Stimulated activated CD4-positive, alpha-beta T cell treated with anti-CD3 and anti-CD28 coated beads, Interleukin-1b, Interleukin-23, amount 100 ng/mL, for 24 hours (primary cell): Measurements from ENCODE around the gene MEGF6.
A peak's percentile ranks its signal among the peaks of the same experiment; 100 is the strongest.

Experiments
- DNase-seq, 4 experiments: peaks; one replicate each; pipeline ENCODE4 v3.0.0-alpha.2; 2020; ENCODE audit warnings: low read depth in 4 of 4, low spot score in 1 of 4

MEGF6 gene

DNA sequence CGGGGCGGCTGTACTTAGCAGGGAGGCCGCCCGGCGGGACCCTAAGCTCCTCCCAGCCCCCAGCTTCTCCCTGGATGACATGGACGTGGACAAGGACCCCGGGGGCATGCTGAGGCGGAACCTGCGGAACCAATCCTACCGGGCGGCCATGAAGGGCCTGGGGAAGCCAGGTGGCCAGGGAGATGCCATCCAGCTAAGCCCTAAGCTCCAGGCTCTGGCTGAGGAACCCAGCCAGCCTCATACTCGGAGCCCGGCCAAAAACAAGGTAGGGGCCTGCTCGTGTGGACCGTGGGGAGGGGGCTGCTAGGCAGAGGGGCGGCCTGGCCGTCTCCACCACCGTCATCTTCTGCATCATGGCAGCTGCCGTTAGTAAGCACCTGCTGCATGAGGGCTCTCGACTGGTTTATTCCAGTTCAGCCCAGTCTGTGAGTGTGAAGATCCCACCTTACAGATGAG is 147.9 kb downstream of the MEGF6 start:
- DNase-seq, result no peak

DNA sequence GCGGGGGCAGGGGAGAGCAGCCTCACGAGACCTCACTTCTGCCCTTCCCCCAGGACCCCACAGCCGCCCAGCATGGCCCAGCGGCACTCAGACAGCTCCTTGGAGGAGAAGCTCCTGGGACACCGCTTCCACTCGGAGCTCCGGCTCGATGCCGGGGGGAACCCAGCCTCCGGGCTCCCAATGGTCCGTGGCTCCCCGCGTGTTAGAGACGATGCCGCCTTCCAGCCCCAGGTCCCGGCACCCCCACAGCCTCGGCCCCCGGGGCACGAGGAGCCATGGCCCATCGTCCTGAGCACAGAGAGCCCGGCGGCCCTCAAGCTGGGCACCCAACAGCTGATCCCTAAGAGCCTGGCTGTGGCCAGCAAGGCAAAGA is 148.3 kb downstream of the MEGF6 start:
- no peak for DNase-seq

DNA sequence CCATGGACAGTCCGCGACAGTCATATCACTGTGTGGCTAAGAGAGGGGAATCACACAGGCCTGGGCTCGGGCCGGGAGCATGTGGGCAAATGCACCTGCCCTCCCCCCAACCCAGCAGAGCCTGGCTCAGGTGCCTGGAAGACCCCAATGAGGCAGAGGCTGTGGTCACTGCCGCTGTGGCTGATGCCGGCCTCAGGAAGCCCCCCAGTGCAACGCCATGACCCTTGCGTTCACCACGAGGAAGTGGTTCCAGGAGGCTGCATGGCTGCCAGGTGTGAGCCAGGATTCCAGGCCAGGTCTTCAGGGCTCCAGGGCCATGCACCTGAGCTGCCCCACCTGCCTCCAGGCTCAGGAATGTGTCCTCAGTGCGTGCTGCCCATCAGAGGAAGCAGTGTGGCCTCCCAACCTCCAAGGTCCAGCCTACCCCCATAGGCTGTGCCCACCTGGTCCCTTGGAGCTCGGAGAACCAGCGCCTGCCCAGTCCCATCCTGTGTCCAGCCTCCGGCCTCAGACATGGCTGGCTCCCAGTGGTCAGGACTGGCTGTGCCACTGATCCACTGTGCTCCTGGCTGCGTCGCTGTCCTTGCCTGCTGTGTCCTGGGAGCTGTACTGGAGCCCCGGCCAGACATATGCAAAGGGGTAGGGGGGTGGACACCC is 148.8 kb downstream of the MEGF6 start:
- DNase-seq, result no peak

DNA sequence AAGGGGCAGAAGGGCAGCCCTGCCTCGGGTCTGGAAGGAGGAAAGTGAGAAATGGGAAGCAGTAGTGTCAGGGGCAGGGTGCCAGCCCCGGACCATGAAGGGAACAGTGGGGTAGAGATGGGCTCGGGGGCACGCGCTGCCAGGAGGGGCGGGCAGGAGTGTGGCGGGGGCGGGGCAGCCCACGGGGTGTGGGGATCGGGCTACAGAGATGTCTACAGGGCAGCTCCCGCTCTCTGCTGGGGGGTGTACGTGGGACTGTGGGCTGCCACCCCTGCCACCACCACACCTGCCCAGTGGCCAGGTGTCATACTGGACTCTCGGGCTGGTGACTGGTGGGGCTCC is 149.4 kb downstream of the MEGF6 start:
- no peak for DNase-seq

DNA sequence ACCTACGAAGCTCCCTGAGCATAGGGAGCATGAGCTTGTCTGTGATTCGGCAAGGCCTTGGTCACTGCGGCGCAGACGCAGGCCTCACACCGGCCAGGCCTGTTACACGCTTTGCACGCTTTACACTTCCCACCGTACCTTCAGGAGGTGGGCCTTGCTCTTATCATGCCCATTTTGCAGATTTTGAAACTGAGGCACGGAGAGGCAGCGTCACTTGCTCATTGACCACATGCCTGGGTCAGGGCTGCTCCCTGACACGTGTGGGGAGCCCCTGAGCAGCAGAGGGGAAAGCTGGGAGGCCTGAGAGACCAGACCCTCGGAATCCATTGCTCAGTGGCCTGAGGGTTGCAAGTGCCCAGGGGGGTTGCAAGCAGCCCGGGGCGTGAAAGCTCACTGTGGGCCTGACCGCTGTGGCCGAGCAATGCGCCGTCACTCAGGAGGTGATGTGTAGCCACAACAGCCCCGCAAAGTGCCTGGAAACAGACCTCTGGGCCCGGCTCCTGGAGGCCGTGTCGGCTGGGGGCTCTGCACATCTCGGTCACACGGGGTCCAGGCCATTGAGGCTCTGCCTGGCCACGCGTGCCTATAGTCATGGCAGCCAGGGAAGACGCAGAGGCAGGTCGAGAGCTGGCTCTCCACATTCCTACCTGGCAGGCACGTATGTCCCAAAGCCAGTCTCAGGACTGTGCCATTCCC is 149.9 kb downstream of the MEGF6 start:
- DNase-seq, result no peak

DNA sequence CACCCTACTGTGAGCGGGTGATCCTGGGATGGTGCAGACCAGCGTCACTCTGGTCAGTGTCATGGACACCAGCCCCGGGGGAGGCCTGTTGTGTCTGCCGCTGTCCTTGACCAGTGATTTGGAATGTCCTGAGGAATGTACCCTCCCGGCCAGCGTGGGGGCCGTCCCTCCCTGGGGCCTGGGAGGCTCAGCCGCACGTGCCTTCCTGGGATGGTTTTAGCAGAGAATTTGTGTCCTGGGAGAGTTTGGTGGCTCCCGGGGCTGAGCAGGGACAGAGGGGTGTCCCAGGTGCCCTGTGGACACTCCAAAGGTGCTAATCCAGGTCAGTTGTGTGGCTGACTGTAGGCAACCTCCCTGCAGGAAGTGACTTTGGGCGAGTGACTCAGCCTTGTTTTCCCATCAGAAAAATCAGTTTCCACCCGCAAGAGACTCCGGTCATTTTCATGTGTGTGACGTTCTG is 150.6 kb downstream of the MEGF6 start:
- no peak for DNase-seq

DNA sequence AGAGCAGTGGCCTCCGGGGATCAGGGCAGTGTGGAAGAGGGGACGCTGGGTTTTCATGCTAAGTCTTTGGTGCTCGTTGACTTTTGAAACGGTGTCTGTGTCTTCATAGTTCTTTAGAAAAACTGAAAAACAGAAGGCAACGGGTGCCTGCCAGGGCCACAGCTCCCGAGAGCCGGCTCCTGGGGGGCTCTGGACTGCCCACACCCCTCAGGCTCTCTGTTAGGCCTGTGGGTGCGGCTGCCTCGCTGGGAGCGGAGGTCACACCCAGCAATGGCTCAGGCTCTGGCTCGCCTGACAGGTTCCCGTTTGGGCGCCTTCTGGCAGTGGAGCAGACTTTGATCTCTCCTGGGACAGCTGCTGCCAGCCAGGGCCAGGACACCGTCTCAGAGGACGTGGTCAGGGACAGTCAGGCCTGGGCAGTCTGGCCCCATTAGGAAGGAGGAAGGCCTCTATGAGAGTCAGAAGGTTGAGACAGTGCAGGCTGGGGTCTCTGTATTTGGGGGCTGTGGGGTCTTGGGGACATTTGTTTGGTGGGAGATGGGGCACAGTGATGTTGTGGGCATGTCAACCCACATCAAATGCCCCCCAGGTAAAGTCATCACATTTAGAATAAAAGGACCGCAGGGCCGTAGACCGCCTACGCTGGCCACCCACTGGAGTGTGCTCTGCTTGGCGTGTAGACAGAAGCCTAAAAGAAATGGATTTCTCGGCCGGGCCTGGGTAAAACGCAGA is 151.2 kb downstream of the MEGF6 start:
- DNase-seq, result no peak

DNA sequence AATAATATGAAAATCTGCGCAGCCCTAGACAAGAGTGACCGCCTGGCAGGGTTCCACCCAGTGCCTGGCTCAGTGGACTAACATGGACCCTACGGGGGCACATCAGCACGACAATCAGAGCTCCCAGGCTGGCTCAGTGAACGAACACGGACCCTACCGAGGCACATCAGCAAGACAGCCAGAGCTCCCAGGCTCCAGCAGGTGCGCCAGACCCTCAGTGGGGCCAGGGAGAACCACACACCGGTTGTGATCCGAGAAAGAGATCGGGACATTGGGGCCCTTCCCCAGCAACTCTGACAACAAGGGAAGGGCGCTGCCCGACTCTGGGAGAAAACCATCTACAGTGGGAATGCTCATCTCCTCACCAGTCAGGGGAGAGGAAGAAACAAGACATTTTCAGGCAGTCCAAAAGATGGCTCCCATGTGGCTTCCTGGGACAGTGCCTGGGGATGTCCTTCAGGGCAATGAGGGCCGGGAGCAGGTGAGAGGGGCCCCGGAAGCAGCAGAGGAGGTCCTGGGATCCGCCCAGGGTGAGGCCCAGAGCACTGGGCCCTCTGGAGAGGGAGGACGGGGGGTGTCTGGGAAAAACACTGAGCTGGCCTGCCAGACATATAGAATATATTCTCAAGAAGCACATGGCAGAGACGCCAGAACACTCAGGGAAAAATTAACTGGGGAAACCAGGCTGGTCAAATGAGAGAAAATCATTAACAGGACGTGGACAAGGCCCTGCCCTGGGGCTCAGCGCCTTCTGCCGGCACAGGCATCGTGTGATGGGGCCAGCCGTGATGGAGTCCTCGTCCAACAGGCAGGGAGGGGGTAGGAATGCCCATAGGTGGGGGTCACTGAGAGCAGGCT is 152.0 kb downstream of the MEGF6 start:
- no peak for DNase-seq

DNA sequence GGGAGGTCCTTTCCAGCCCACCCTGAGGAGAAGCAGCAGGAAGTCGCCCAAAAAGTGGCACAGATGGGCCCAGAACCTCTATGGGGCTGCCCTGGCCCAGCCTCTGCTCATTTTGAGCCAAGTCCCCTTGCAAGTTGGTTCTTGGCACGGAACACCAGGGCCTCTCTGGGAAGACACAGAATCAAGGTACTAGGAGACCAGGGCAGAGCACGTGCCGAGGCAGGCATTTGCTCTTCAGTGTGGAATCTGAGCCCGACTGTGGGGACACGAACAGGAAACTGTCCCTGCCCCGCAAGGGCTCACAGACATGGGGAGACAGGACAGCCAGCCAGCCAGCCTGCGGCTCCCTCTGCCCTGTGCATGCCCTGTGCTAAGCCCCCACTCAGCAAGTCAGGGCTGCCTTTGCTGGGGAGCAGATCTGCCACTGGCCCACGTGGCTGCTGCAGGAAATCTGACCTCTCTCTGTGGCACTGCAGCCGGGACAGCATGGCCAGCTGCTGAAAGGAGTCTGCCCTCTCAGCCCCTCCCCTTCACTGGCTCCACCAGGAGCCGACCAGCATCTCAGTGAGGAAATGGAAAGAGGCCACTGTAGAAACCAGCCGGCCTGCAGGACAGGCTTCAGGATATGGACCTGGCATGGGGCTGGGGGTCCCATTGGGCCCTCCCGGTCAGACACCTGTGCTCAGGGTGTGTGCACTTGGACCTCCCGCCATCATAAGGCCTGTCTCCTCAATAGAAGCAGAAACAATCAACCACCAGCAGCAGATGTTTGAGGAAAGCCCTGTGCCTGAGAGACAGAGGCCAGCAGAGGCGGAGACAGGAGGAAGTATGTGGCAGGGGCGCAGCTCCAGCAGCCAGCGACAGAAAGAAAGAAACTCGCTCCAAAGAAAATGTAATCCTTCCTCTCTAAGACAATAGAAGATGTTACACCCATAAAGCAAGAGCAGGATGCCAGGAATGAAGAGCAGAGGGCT is 153.1 kb downstream of the MEGF6 start:
- no peak for DNase-seq

DNA sequence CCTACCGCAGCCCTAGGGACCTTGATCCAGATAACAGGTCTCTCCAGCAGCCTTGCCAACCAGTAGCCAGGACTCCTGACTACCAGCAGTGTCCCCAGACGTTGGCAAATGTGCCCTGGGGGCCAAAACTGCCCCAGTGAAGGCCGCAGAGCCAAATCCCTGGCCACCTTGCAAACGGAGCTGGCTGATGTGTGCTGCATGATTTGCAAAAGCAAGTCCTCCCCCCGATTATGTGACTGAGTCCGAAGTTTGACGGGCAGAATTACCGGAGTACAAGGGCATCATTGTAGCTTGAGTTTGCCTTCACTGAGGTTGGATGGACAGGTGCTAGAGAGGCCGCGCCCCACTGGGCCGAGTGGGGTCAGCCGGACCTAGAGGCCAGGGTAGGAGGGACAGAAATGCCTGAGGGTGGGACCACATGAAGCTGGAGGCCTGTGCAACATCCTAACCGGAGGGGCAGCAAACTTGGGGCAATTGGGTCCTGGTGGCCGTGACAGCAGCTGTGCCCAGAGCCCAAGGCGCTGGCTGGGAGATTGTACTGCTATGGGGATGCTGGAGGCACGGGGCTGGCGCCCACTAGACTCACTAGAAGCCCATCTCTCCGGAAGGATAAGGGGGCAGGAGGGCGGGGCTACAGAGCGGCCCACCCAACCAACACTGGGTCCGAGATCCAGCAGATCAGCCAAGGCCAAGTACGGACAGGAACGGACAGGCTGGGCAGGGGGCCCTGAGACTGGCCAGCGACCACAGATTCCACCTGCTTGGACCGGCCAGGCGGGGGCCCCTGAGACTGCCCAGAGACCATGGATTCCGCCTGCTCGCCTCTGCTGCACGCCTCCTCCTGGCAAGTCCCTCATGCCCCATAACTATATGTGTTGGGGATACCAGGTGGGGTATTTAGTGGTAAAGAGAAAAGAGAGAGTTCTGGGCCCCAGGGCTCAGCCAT is 154.1 kb downstream of the MEGF6 start:
- no peak for DNase-seq

DNA sequence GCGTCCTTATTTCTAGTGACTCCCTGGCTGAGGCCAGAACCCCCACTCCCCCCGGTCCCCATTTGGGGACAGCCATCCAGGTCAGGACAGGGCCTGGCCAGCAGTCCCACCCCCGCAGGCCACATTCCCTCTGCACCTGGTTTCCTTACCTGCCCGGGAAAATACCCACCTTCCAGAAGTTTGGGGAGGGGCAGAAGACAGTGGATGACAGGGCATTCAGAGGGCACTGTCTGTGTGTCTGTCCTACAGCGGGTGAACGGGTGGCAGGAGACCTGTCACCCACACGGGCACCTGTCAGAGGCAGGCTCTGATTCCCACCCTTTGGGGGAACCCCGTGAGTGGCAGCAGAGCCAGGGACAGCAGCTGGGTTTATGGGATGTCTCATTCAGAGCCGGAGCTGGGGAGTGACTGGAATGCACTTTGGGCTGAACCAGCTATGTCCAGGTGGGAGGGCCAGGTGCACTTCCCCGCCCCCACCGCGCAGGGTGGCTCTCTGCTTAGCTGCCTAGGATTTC is 154.8 kb downstream of the MEGF6 start:
- no peak for DNase-seq

DNA sequence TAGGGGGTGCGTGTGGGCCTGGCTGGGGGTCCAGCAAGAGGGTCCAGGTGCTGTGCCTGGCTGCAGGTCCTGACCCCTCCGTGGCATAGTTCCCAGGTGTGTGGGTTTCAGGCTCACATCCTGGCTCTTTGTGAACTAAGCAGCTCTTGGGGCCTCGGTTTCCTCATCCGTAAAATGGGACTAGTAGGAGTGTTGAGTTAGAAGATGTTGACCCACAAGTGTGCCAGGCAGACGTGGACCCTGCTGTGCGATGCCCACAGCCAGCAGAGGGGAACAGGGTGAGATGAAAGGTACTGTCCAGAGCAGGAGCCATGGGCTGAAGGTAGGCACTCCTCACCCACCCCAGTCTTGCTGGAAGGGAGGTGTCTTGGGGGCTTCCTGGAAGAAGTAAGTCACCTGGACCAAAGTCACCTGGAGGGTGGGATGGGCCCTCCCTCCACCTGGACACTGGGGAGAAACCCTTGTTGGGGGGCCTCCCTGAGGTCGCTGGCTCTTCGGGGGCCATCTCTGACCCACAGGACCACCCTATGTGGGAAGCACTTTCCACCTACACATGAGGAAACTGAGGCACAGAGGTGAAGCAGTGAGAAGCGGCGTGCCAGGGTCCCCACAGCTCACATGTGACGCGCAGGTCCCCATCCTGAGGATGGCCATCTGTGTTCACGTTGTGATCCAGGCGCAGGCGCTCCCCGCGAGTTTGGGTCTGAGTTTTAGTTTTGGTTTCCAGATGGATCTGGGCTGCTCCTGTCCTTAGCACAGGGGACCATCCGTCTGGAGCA is 155.4 kb downstream of the MEGF6 start:
- no peak for DNase-seq

DNA sequence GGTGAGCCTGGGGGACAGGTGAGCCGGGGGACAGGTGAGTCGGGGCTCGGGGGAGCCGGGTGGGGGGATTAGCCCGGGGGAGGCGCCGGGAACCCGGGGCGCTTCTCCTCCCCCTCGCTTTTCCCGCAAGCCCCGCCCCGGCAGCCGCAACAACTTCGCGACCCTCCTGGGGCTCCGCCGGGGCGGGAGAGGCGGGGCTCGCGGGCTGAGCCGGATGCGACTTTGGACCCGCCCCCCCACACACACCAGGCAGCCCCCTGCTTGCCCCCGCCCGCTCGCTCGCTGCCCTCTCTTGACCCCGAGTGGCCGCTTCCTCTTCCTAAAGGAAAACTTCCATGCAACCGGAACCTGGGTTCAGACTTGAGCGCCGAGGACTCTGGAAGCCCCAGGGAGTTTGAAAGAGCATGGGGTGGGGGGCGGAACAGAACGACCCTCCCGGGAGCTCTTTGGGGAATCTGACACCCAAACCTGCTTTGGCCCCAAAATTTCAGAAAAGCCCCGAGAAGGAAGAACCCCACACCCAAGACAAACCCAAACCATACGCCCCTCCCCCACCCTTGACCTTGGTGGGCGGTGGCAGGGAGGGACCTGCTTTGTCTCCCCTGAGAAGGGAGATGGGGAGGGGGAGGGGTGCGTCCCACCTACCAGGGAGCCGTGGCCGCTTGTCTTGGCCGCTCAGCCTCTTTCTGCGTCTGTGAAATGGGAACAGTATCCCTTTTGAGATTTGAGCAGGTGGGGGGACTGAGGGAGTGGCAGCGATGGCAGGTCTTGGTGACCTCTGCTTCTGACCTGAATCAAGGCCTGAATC is 156.3 kb downstream of the MEGF6 start:
- DNase-seq, result no peak

DNA sequence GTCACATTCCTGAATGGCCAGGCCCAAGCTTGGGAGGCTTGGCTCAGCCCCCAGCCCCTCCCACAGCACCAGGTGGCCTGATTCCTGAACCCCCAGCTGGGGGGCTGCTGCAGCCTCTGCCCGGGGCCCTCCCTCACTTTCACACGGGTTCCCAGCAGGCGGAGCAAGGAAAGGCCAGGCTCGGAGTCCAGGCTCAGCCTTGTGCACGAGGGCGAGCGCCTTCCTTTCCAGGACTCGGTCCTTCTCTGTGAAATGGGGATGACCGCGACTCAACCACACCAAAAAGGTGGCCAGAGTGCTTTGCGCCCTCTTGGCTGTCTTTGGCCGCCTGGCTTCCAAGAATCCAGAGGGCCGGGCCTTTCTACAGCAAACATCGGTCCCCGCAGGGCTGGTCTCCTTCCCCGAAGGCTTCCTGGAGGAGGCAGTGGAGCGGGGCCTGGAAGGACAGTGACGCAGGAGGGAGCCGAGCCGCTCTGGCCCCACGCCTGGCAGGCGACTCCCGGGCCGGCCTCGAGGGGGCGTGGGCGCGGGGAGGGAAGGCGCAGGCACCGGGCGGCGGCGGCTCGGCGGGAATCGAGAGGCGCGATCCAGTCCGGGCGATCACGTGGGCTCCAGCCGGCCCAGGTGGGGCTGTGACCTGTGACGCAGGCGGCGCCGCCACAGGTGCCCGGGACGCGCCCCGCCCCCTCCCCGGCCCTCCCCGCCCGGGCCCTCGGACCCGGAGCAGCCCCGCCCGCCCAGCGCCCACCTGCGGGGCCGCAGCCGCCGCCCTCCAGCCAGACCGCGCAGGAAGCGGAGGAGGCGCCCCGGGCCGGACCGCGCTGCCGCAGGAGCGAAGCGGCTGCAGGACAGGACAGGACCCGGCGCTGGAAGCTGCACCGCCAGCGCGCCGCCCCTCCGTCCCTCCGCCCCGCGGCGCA is 157.2 kb downstream of the MEGF6 start, which contains the start of gene ARHGEF16:
Gene ARHGEF16, plus strand, starts transcription at position 775 of the 920 bp plus-strand sequence. CDS start 8,420 bp downstream, outside the sequence.
- peak in 2 of 4 experiments; percentile 8 to 11 for DNase-seq

DNA sequence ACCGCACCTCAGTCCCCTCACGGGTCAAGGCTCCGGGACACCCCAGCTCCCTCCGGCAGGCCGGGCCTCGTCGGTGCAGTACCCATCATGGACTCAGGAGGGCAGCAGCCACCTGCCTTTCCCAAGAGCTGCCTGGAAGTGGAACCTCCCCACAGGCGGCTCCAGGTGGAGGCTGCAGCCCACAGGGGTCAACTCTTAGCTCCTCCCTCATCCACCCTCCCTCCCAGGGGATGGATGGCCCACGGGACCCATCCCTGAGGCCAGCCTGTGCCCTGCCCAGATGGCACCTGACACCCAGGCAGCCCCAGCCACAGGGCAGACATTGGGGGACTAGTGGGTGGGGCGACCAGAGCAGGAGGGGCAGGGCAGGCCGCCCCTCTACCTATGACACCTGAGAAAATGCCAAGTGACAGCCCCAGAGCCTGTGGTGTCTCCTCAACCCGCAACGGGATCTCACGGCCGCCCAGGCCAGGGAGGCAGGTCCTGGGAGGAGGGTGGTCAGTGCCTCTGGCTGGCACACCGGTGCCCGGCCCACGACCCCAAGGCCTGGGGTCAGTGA is 158.0 kb downstream of the MEGF6 start:
- DNase-seq, result peak; percentile 51 to 63 (median 57)

DNA sequence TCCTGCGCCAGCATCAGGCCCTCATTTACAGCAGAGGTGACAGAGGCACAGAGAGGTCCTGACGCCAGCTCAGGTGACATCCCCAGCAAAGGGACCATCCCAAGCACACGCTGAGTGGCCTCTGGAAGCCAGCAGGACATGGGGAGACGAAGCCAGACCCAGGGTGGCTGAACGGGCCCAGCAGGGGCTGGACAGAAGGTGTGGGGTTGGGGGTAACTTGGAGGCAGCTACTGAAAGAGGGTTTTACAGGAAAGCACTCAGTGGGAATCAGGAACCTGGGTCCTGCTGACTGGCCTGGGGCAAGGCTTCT is 158.5 kb downstream of the MEGF6 start:
- DNase-seq, result no peak
